Panc1 (cell line): ENCODE measurements around the gene MS4A18. TPM values are rescaled to one million over a fixed set of nuclear protein-coding genes. Genes with fewer than 3 reads are reported as not detected.

ENCODE experiments used
- ATAC-seq: fragments of 200-7000 bp; cut with Tn5 transposase; 2 replicates; pipeline ENCODE4 v1.9.1; 2020; ENCODE audit warnings: mild to moderate bottlenecking, moderate library complexity
- BruUV-seq: library from RNA; stranded (reverse); fragments of 400-500 nt; replicated peaks from 2 replicates; lab custom pipeline; 2021; lab: Mats Ljungman, UMichigan
- CTCF ChIA-PET: fragments of 300-600 bp; sonication (Branson Sonifier 250); formaldehyde crosslinking; loops from one replicate; lab custom pipeline; 2022; ENCODE audit warnings: antibody characterized with exemption; lab: Charles Lee
- POLR2A ChIA-PET: fragments of 300-600 bp; sonication (Branson Sonifier 250); formaldehyde crosslinking; loops from one replicate; lab custom pipeline; 2022; ENCODE audit warnings: antibody characterized with exemption; lab: Charles Lee
- DNase-seq: peaks from one replicate; pipeline ENCODE4 v3.0.0-alpha.2; 2010; ENCODE audit warnings: low read depth, low spot score
- H3K27ac ChIP-seq: 2 replicates; pipeline ENCODE4 v1.5.1; 2011; ENCODE audit warnings: mild to moderate bottlenecking, low read length, inconsistent platforms
- H3K27me3 ChIP-seq: fragments of 200-500 bp; sonication (Bioruptor generic); 2 replicates; pipeline ENCODE4 v1.6.0; 2014; ENCODE audit warnings: low read length, inconsistent platforms; ENCODE audit not compliant: control insufficient read depth, insufficient read depth
- H3K36me3 ChIP-seq: fragments of 200-500 bp; sonication (Bioruptor generic); 2 replicates; pipeline ENCODE4 v1.5.1; 2014; ENCODE audit warnings: inconsistent platforms, mild to moderate bottlenecking, low read length, moderate library complexity; ENCODE audit not compliant: control insufficient read depth, insufficient read depth
- H3K4me1 ChIP-seq: 2 replicates; pipeline ENCODE4 v1.5.1; 2011; ENCODE audit warnings: inconsistent platforms, mild to moderate bottlenecking, low read length, moderate library complexity; ENCODE audit not compliant: control insufficient read depth, insufficient read depth
- H3K4me3 ChIP-seq, 2 experiments: 2 replicates each; pipeline ENCODE4 v1.5.1; 2011 to 2012; ENCODE audit warnings: low read depth in 2 of 2, low read length in 2 of 2, mild to moderate bottlenecking in 2 of 2, inconsistent platforms in 1 of 2, moderate library complexity in 1 of 2
- H3K9me3 ChIP-seq: fragments of 200-500 bp; sonication (Bioruptor generic); 2 replicates; pipeline ENCODE4 v1.5.1; 2014; ENCODE audit warnings: low read depth, mild to moderate bottlenecking, inconsistent platforms, low read length, moderate library complexity; ENCODE audit not compliant: control insufficient read depth, insufficient read depth
- CTCF ChIP-seq: fragments of 450-650 bp; IDR thresholded peaks from 2 replicates; pipeline ENCODE4 v1.5.1; 2017; ENCODE audit warnings: mild to moderate bottlenecking
- POLR2AphosphoS5 ChIP-seq: IDR thresholded peaks from 2 replicates; pipeline ENCODE4 v1.6.1; 2012; ENCODE audit warnings: mild to moderate bottlenecking, low read depth, low read length, moderate library complexity
- REST ChIP-seq, 2 experiments: IDR thresholded peaks; 2 replicates each; pipeline ENCODE4 v1.6.1; 2011 to 2012; ENCODE audit warnings: low read depth in 2 of 2, control low read depth in 1 of 2, low read length in 1 of 2, mild to moderate bottlenecking in 1 of 2, moderate library complexity in 1 of 2; ENCODE audit not compliant: insufficient read depth in 1 of 2
- SIN3A ChIP-seq: IDR thresholded peaks from 2 replicates; pipeline ENCODE4 v1.6.1; 2012; ENCODE audit warnings: low read depth, mild to moderate bottlenecking, low read length, moderate library complexity, borderline replicate concordance; ENCODE audit not compliant: insufficient read depth
- TCF7L2 ChIP-seq: IDR thresholded peaks from 2 replicates; pipeline ENCODE4 v1.6.1; 2011; ENCODE audit warnings: mild to moderate bottlenecking, low read depth, low read length, inconsistent platforms
- in situ Hi-C: cut with HindIII; loops from 2 replicates; pipeline ENCODE4 v1.10.0; 2016; ENCODE audit warnings: low sequenced_read_pairs, low pct_unique_long_range_greater_than_20kb
- intact Hi-C: fragments of 100-400 bp; cut with micrococcal nuclease; formaldehyde crosslinking; loops from one replicate; pipeline ENCODE4 v1.10.0; 2022; ENCODE audit not compliant: unreplicated experiment
- total RNA-seq: library from RNA; stranded (reverse); gene quantifications from one replicate; pipeline ENCODE4 v1.2.1, GENCODE V29; 2021; ENCODE audit not compliant: unreplicated experiment

MS4A18 gene
- total RNA-seq, 1 experiment from 2014 or later = not detected

- DNase-seq (no peak), ATAC-seq (no peak)
- POLR2A ChIA-PET = no interaction called here
- Histone ChIP-seq H3K36me3 (no peaks in the 10 kb centered on the region), H3K4me3 (no peak overlapping the region), H3K9me3 (no peaks in the 10 kb centered on the region), H3K27me3 (peaks cover 16% of the 10 kb centered on the region; the same call in 1 of the 2 replicates), H3K4me1 (no peaks in the 10 kb centered on the region), H3K27ac (no peak overlapping the region)
- CTCF ChIA-PET = no interaction called here
- TF ChIP-seq SIN3A = no peak
- no TSS peak for BruUV-seq
- in situ Hi-C loops (no loop called here), intact Hi-C loops (no loop called here)
Measured at GRCh38 chr11:60725592-60725991, 1.1 kb downstream of the MS4A18 start.

- TF ChIP-seq CTCF (no peak), SIN3A (no peak), REST (IDR thresholded peaks at IDR 0.05; ENCODE audit: insufficient read depth in 1 of 2, low read depth in 2 of 2, low read length in 1 of 2) (no peak), POLR2AphosphoS5 (no peak), TCF7L2 (no peak)
- intact Hi-C loops = no loop called here
- Histone ChIP-seq H3K4me3 (no peak overlapping the region), H3K27ac (no peak overlapping the region), H3K4me1 (no peaks in the 10 kb centered on the region), H3K9me3 (no peaks in the 10 kb centered on the region), H3K36me3 (no peaks in the 10 kb centered on the region), H3K27me3 (peaks cover 8% of the 10 kb centered on the region; the same call in 1 of the 2 replicates)
- ChIA-PET POLR2A (no interaction called here), CTCF (no interaction called here)
- ATAC-seq (no peak), DNase-seq (no peak)
- in situ Hi-C loops = no loop called here
- no TSS peak for BruUV-seq
Measured at GRCh38 chr11:60731586-60731985, 7.1 kb downstream of the MS4A18 start.

- Histone ChIP-seq H3K27ac (no peak overlapping the region), H3K27me3 (0 out of 2 replicates have a peak, but pooled peaks cover 2% of the 10 kb centered on the region), H3K9me3 (no peaks in the 10 kb centered on the region), H3K36me3 (no peaks in the 10 kb centered on the region), H3K4me3 (no peak overlapping the region), H3K4me1 (no peaks in the 10 kb centered on the region)
- no peak for DNase-seq
- TF ChIP-seq POLR2AphosphoS5 = no peak
- no peak for TF ChIP-seq TCF7L2
- TF ChIP-seq REST (IDR thresholded peaks at IDR 0.05; ENCODE audit: insufficient read depth in 1 of 2, low read depth in 2 of 2, low read length in 1 of 2) = no peak
- no peak for TF ChIP-seq CTCF
- no peak for TF ChIP-seq SIN3A
- POLR2A ChIA-PET = no interaction called here
- intact Hi-C loops (no loop called here), in situ Hi-C loops (no loop called here)
- no peak for ATAC-seq
- CTCF ChIA-PET = no interaction called here
- no TSS peak for BruUV-seq
Measured at GRCh38 chr11:60734279-60734678, 9.8 kb downstream of the MS4A18 start.
